H9 (cell line): ENCODE measurements around the gene TM6SF1. TPM values are rescaled to one million over a fixed set of nuclear protein-coding genes. Genes with fewer than 3 reads are reported as not detected.

Experiments used
- DNase-seq: peaks from one replicate; pipeline ENCODE4 v3.0.0-alpha.2; 2017
- H2AFZ ChIP-seq: one replicate; pipeline ENCODE4 v1.6.1; 2013; ENCODE audit warnings: mild to moderate bottlenecking, low read length, control low read depth, moderate library complexity
- H2AK5ac ChIP-seq: 2 replicates; pipeline ENCODE4 v1.6.1; 2013; ENCODE audit warnings: low read length, control low read depth, mixed read lengths; ENCODE audit not compliant: insufficient read length
- H2BK120ac ChIP-seq: one replicate; pipeline ENCODE4 v1.6.1; 2013; ENCODE audit warnings: low read depth, mild to moderate bottlenecking, low read length, control low read depth, inconsistent platforms; ENCODE audit not compliant: poor library complexity, severe bottlenecking
- H2BK12ac ChIP-seq: 2 replicates; pipeline ENCODE4 v1.6.1; 2013; ENCODE audit warnings: low read length, control low read depth, mixed read lengths, low read depth; ENCODE audit not compliant: insufficient read length
- H2BK15ac ChIP-seq: 2 replicates; pipeline ENCODE4 v1.6.1; 2013; ENCODE audit warnings: low read depth, low read length, control low read depth
- H2BK20ac ChIP-seq: one replicate; pipeline ENCODE4 v1.6.1; 2013; ENCODE audit warnings: low read depth, mild to moderate bottlenecking, low read length, control low read depth, inconsistent platforms; ENCODE audit not compliant: poor library complexity, severe bottlenecking
- H2BK5ac ChIP-seq: 2 replicates; pipeline ENCODE4 v1.6.1; 2013; ENCODE audit warnings: low read length, control low read depth, mixed read lengths; ENCODE audit not compliant: insufficient read length
- H3K14ac ChIP-seq: 2 replicates; pipeline ENCODE4 v1.6.1; 2013; ENCODE audit warnings: low read length, control low read depth; ENCODE audit not compliant: insufficient read depth
- H3K18ac ChIP-seq: 2 replicates; pipeline ENCODE4 v1.6.1; 2013; ENCODE audit warnings: low read depth, mild to moderate bottlenecking, mixed read lengths, low read length, control low read depth; ENCODE audit not compliant: insufficient read length
- H3K23ac ChIP-seq: 2 replicates; pipeline ENCODE4 v1.6.1; 2013; ENCODE audit warnings: low read length, control low read depth, mixed read lengths, low read depth; ENCODE audit not compliant: insufficient read length
- H3K23me2 ChIP-seq: 2 replicates; pipeline ENCODE4 v1.6.1; 2013; ENCODE audit warnings: low read depth, mild to moderate bottlenecking, mixed read lengths, low read length, control low read depth; ENCODE audit not compliant: insufficient read length, poor library complexity, severe bottlenecking
- H3K27ac ChIP-seq: 2 replicates; pipeline ENCODE4 v1.5.1; 2013; ENCODE audit warnings: low read length, control low read depth, mixed read lengths, low read depth; ENCODE audit not compliant: insufficient read length
- H3K27me3 ChIP-seq: 2 replicates; pipeline ENCODE4 v1.6.1; 2013; ENCODE audit warnings: low read length, control low read depth, inconsistent platforms; ENCODE audit not compliant: insufficient read depth
- H3K4ac ChIP-seq: 2 replicates; pipeline ENCODE4 v1.6.1; 2013; ENCODE audit warnings: low read depth, mild to moderate bottlenecking, control low read depth, inconsistent platforms, low read length, moderate library complexity
- H3K4me1 ChIP-seq: 2 replicates; pipeline ENCODE4 v1.6.1; 2013; ENCODE audit warnings: low read length, control low read depth, inconsistent platforms; ENCODE audit not compliant: insufficient read depth
- H3K4me2 ChIP-seq: 2 replicates; pipeline ENCODE4 v1.6.1; 2013; ENCODE audit warnings: low read length, control low read depth, mixed read lengths; ENCODE audit not compliant: insufficient read length, insufficient read depth
- H3K56ac ChIP-seq: 2 replicates; pipeline ENCODE4 v1.6.1; 2013; ENCODE audit warnings: low read depth, mild to moderate bottlenecking, mixed read lengths, low read length, control low read depth; ENCODE audit not compliant: insufficient read length
- H3K79me1 ChIP-seq: 2 replicates; pipeline ENCODE4 v1.6.1; 2013; ENCODE audit warnings: low read depth, mild to moderate bottlenecking, moderate library complexity, low read length, control low read depth, inconsistent platforms; ENCODE audit not compliant: insufficient read depth, poor library complexity, severe bottlenecking
- H3K79me2 ChIP-seq: 2 replicates; pipeline ENCODE4 v1.6.1; 2013; ENCODE audit warnings: low read length, control low read depth, inconsistent platforms; ENCODE audit not compliant: insufficient read depth
- H3K9ac ChIP-seq: 2 replicates; pipeline ENCODE4 v1.6.1; 2013; ENCODE audit warnings: low read length, control low read depth, mixed read lengths; ENCODE audit not compliant: insufficient read length; ENCODE audit errors: extremely low read depth
- H3K9me3 ChIP-seq: one replicate; pipeline ENCODE4 v1.6.1; 2013; ENCODE audit warnings: low read depth, low read length, inconsistent platforms; ENCODE audit not compliant: control insufficient read depth
- H3T11ph ChIP-seq: one replicate; pipeline ENCODE4 v1.6.1; 2013; ENCODE audit warnings: mild to moderate bottlenecking, low read length, control low read depth, inconsistent platforms
- H4K20me1 ChIP-seq: one replicate; pipeline ENCODE4 v1.6.1; 2013; ENCODE audit not compliant: control insufficient read depth, insufficient read length, insufficient read depth
- H4K5ac ChIP-seq: 2 replicates; pipeline ENCODE4 v1.6.1; 2013; ENCODE audit warnings: low read depth, mild to moderate bottlenecking, mixed read lengths, low read length, control low read depth; ENCODE audit not compliant: insufficient read length
- H4K8ac ChIP-seq: replicated peaks from 2 replicates; pipeline ENCODE4 v1.6.1; 2013; ENCODE audit warnings: low read length, control low read depth, mixed read lengths, low read depth; ENCODE audit not compliant: insufficient read length
- H4K91ac ChIP-seq: 2 replicates; pipeline ENCODE4 v1.6.1; 2013; ENCODE audit warnings: low read depth, mild to moderate bottlenecking, moderate library complexity, mixed read lengths, low read length, control low read depth; ENCODE audit not compliant: insufficient read length
- H3K27ac Mint-ChIP-seq, 3 experiments: 2 replicates in 2 of 3; 3 replicates in 1 of 3; pipeline ENCODE4 v1.8.0; 2020 to 2021; ENCODE audit warnings: mixed read lengths in 3 of 3, mild to moderate bottlenecking in 1 of 3, moderate library complexity in 1 of 3
- H3K27me3 Mint-ChIP-seq: 2 replicates; pipeline ENCODE4 v1.8.0; 2021; ENCODE audit warnings: low read depth, mild to moderate bottlenecking, moderate library complexity, mixed read lengths
- H3K36me3 Mint-ChIP-seq, 3 experiments: 2 replicates in 2 of 3; 3 replicates in 1 of 3; pipeline ENCODE4 v1.8.0; 2020 to 2021; ENCODE audit warnings: low read depth in 3 of 3, mixed read lengths in 3 of 3; ENCODE audit not compliant: insufficient read depth in 1 of 3
- H3K4me1 Mint-ChIP-seq, 2 experiments: 2 replicates each; pipeline ENCODE4 v1.8.0; 2020; ENCODE audit warnings: mixed read lengths in 2 of 2
- H3K4me3 Mint-ChIP-seq, 2 experiments: 2 replicates in 1 of 2; 3 replicates in 1 of 2; pipeline ENCODE4 v1.8.0; 2020 to 2021; ENCODE audit warnings: mild to moderate bottlenecking in 2 of 2, mixed read lengths in 2 of 2, moderate library complexity in 1 of 2
- H3K9me3 Mint-ChIP-seq, 2 experiments: 2 replicates in 1 of 2; 3 replicates in 1 of 2; pipeline ENCODE4 v1.8.0; 2020; ENCODE audit warnings: mild to moderate bottlenecking in 2 of 2, mixed read lengths in 2 of 2, moderate library complexity in 1 of 2
- WGBS: extraction: QIAGEN DNeasy Blood & Tissue Kit; methylation state at CpG from one replicate; pipeline ENCODE4 v1.1.7; 2013; ENCODE audit warnings: missing lambda C conversion rate, low lambda C conversion rate, mixed read lengths; ENCODE audit not compliant: insufficient read length; ENCODE audit errors: extremely low coverage; 5-methylcytosine and 5-hydroxymethylcytosine counted together
- total RNA-seq: library from RNA; stranded (reverse); gene quantifications from 2 replicates; pipeline ENCODE4 v1.2.1, GENCODE V29; 2021
- TF ChIP-seq, protein P1 (sequence below): fragments of 200-600 bp; sonication (generic); conservative IDR thresholded peaks from 3 replicates; pipeline ENCODE4 v1.8.0; 2021; ENCODE audit warnings: antibody characterized with exemption, mild to moderate bottlenecking

Gene TM6SF1
- total RNA-seq, 1 experiment from 2014 or later, result 0.96 TPM

GRCh38 chr15:83118291-83118827 is 10.9 kb downstream of the TM6SF1 start:
- H3K79me1 ChIP-seq, result no peaks in the 10 kb centered on the region
- no peak for DNase-seq
- H4K8ac ChIP-seq, result no peak overlapping the region
- H4K91ac ChIP-seq, result no peak overlapping the region
- H3K23ac ChIP-seq, result no peak overlapping the region
- no peak overlapping the region for H2AFZ ChIP-seq
- H3K27ac ChIP-seq, result no peak overlapping the region
- no peaks in the 10 kb centered on the region for H3K36me3 Mint-ChIP-seq
- TF ChIP-seq, protein P1, sequence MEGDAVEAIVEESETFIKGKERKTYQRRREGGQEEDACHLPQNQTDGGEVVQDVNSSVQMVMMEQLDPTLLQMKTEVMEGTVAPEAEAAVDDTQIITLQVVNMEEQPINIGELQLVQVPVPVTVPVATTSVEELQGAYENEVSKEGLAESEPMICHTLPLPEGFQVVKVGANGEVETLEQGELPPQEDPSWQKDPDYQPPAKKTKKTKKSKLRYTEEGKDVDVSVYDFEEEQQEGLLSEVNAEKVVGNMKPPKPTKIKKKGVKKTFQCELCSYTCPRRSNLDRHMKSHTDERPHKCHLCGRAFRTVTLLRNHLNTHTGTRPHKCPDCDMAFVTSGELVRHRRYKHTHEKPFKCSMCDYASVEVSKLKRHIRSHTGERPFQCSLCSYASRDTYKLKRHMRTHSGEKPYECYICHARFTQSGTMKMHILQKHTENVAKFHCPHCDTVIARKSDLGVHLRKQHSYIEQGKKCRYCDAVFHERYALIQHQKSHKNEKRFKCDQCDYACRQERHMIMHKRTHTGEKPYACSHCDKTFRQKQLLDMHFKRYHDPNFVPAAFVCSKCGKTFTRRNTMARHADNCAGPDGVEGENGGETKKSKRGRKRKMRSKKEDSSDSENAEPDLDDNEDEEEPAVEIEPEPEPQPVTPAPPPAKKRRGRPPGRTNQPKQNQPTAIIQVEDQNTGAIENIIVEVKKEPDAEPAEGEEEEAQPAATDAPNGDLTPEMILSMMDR, result no peak
- H2BK120ac ChIP-seq, result no peak overlapping the region
- H3K4ac ChIP-seq, result no peak overlapping the region
- H3K27me3 ChIP-seq, result no peaks in the 10 kb centered on the region
- no peaks in the 10 kb centered on the region for H3K4me1 ChIP-seq
- H4K20me1 ChIP-seq, result no peaks in the 10 kb centered on the region
- no peak overlapping the region for H2BK12ac ChIP-seq
- H3K4me1 Mint-ChIP-seq, result peaks cover 0 to 4% of the 10 kb centered on the region in 2 experiments; a peak in 2 of 4 replicates
- H3K79me2 ChIP-seq, result no peaks in the 10 kb centered on the region
- H3K27ac Mint-ChIP-seq, result no peak overlapping the region
- no peak overlapping the region for H2BK20ac ChIP-seq
- no peaks in the 10 kb centered on the region; the same call in 1 of the 2 replicates for H3K27me3 Mint-ChIP-seq
- H3K56ac ChIP-seq, result no peak overlapping the region
- H3K23me2 ChIP-seq, result no peaks in the 10 kb centered on the region
- no peak overlapping the region for H4K5ac ChIP-seq
- H3K4me3 Mint-ChIP-seq, result no peak overlapping the region
- H3K18ac ChIP-seq, result no peak overlapping the region
- H3T11ph ChIP-seq, result no peak overlapping the region
- no peak overlapping the region for H3K9ac ChIP-seq
- WGBS, result no CpG with 5 or more reads among the region's 6 CpGs
- no peak overlapping the region for H2BK15ac ChIP-seq
- H2BK5ac ChIP-seq, result no peak overlapping the region
- H2AK5ac ChIP-seq, result no peak overlapping the region
- H3K9me3 Mint-ChIP-seq, result no peaks in the 10 kb centered on the region
- H3K14ac ChIP-seq, result no peak overlapping the region
- H3K4me2 ChIP-seq, result no peak overlapping the region
- H3K9me3 ChIP-seq, result no peaks in the 10 kb centered on the region
